HG02884 (cell line): ENCODE measurements around the gene ACOT4.
"Not testable (repeated sequence)": the region's sequence is repeated elsewhere in the genome, so short reads cannot be mapped to it uniquely, and the experiment has no call there.

Experiments
- ATAC-seq: cut with Tn5 transposase; IDR thresholded peaks from one replicate; pipeline ENCODE4 v1.9.1; 2021; ENCODE audit warnings: mild to moderate bottlenecking, moderate library complexity; ENCODE audit not compliant: unreplicated experiment

Gene ACOT4

GRCh38 chr14:73630009-73630780 lies 38.5 kb downstream of the ACOT4 start:
- ATAC-seq = no peak

DNA sequence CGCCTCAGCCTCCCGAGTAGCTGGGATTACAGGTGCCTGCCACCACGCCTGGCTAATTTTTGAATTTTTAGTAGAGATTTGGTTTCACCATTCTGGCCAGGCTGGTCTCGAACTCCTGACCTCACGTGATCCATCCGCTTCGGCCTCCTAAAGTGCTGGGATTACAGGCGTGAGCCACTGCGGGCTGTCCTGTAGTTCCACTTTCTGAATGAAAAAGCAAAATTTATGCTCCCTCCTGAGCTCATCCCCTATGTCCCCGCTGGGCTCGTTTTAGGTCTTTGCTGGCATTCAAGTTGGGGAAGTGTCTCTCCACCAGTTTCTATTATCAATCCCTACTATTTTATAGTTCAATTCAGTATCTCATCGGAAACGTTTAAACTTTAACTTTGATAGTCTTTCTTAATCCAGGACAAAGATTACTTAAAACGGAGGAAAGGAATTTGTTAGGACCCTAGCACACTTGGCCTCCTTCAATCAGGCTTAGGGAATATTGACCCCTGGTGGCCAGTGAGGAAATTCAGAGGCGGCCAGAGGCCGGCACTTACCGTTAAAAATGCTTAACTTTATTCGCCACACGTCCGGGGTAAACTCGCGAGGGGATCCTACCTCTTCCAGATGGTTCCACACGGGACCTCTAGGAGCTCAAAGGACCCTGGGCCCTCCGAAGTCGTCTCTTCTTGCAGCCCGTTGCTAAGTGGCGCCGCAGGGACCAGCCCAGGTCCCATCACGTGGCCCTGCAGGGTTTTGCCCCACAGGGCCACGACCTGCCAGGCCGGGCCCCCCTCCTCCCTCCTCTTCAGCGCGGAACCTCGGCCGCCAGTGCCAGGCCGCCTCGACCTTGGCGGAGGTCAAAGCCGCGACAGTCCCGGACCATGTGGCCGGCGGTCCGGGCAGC lies 41.7 kb downstream of the ACOT4 start:
- ATAC-seq = no peak

DNA sequence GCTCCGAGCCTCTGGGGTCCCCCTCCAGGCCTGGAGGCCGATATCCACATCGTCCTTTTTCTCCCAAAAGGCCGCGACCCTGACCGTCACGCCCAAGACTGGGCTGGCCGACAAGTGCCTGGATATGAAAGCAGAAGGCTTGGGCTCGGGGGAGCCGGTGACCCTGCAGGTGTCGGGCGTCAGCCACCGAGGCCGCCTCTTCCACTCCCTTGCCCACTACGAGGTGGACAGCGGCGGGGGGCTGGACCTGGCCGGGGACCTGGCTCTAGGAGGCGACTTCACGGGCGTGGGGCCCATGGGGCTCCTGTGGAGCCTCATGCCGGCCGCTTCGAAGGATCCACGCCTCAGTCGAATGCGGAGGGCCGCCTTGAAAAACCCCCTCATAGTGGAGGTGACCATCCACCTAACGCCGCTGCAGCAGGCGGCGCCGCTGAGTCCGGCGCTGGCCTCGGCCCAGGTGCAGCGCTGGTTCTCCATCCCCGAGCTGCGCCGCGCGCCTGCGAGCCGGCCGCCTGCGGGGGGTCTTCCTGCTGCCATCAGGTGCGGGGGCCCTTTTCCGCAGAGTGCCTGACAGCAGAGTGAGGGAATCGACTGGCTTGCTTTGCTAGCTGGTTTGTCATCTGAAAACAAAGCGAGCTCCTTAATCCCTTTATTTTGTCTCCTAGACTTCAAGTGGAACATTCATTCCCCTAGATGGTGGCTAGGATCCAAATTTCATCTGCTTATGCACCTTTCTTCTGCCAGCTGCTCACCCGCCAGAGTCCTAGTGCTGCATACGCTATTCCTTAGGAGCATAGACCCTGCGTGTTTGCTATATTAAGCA lies 42.5 kb downstream of the ACOT4 start:
- no peak for ATAC-seq

GRCh38 chr14:73636355-73636754 lies 44.7 kb downstream of the ACOT4 start:
- ATAC-seq = not testable (repeated sequence)

DNA sequence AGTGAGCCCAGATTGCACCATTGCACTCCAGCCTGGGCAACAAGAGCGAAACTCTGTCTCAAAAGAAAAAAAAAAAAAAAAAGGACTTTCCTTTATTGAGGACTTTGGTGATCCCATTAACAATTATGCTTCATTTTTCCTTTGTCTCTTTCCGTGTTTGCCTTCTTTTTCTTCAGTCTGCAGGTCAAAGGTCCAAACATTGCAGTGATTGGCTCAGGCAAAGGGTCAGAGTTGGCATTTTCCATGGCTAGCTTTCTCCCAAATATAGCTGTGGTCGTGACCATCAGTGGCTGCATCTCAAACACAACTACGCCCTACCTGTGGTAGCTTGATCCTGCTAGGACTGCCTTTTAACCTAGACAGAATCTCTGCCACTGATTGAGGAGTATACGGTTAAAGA lies 46.2 kb downstream of the ACOT4 start:
- ATAC-seq = no peak

DNA sequence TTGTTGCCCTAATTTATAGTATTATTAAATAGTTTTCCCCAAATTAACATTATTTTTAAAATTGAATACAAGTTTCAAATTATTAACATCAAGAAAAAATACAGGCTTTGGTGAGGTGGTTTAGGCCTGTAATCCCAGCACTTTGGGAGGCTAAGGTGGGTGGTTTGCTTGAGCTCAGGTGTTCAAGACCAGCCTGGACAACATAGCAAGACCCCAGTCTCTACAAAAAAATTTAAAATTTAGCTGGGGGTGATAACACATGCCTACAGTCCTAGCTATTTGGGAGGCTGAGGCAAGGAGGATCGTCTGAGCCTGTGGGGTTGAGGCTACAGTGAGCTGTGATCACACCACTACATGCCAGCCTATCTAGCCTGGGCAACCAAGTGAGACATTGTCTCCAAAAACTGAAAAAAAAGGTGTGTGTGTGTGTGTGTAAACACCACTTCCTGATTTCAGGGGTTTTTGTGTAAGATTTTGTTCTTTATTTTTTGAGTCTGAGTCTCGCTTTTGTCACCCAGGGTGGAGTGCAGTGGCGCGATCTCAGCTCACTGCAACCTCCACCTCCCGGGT lies 49.2 kb downstream of the ACOT4 start:
- ATAC-seq = no peak

DNA sequence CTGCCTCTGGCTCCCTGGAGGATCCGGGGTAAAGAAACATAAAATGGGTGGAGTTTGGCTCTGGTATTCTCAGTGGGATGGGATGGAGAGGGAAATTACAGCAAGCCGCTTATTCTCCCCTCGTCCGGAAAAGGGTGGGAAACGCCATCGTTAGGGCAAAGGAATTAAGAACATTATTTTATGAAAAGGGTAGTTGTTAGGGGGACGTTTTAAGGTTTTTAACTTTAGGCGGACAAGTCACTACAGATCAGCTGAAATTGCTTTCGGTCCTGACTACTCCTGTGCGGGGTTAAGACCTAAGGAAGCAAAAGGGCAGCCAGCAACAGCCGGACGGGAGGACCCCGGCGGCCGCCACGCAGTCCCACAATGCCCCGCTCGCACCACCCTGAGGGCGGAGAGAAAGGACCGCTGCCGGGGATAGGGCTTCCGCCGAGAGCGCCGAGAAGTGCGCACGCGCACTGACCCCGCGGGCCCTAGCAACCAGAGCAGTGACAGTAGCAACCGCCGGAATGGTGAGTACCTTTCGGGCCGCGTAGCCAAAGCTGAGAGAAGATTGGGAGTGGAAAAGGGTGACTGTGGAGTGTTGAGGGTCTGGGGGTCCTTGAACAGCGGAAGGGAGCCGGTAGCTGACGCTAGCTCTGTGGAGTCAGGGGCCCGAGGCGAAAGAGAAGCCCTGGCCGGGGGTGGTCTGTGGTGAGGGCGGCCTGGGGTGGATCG lies 53.0 kb downstream of the ACOT4 start, which contains the start of gene DNAL1:
TSS of gene DNAL1 (plus strand) at position 456 of the 717 bp plus-strand sequence. CDS start at position 510, 54 bp downstream.
- ATAC-seq = peak; percentile 84

GRCh38 chr14:73645248-73645610 lies 53.6 kb downstream of the ACOT4 start:
- no peak for ATAC-seq
